Stomach smooth muscle (tissue), 2 donors: ENCODE results near the gene TMEM119.

Source experiments
- H3K27ac ChIP-seq: one replicate; pipeline ENCODE4 v1.7.0; 2013; ENCODE audit warnings: mild to moderate bottlenecking, low read length, inconsistent platforms
- H3K27me3 ChIP-seq, 2 donors: one replicate each; pipeline ENCODE4 v1.7.0; 2013; ENCODE audit warnings: low read length in 2 of 2; ENCODE audit not compliant: insufficient read depth in 2 of 2, control insufficient read depth in 1 of 2
- H3K36me3 ChIP-seq, 2 donors: one replicate each; pipeline ENCODE4 v1.7.0; 2013; ENCODE audit warnings: low read length in 2 of 2; ENCODE audit not compliant: control insufficient read depth in 2 of 2, insufficient read depth in 2 of 2
- H3K4me1 ChIP-seq: one replicate; pipeline ENCODE4 v1.7.0; 2013; ENCODE audit warnings: low read length; ENCODE audit not compliant: control insufficient read depth, insufficient read depth
- H3K4me3 ChIP-seq, 2 donors: one replicate each; pipeline ENCODE4 v1.7.0; 2013; ENCODE audit warnings: low read length in 2 of 2
- H3K9ac ChIP-seq, 2 donors: one replicate each; pipeline ENCODE4 v1.7.0; 2013; ENCODE audit warnings: low read length in 2 of 2, mild to moderate bottlenecking in 1 of 2
- H3K9me3 ChIP-seq, 2 donors: one replicate each; pipeline ENCODE4 v1.7.0; 2013; ENCODE audit warnings: low read length in 2 of 2; ENCODE audit not compliant: control insufficient read depth in 2 of 2
- donor health status: healthy.
- donor health status: Pancreatic carcinoma.

TMEM119 gene

GRCh38 chr12:108542320-108542719 lies 55.6 kb downstream of the TMEM119 start:
- H3K9ac ChIP-seq = no peak overlapping the region
- peaks cover 38 to 41% of the 10 kb centered on the region in 2 donors for H3K36me3 ChIP-seq
- H3K4me3 ChIP-seq = no peak overlapping the region
- H3K27me3 ChIP-seq = no peaks in the 10 kb centered on the region
- no peaks in the 10 kb centered on the region for H3K4me1 ChIP-seq
- H3K9me3 ChIP-seq = no peaks in the 10 kb centered on the region
- no peak overlapping the region for H3K27ac ChIP-seq
